HepG2 (cell line): ENCODE measurements around the gene GRHPR.

ENCODE experiments used
- EZH2 ChIP-seq: conservative IDR thresholded peaks from 2 replicates; pipeline ENCODE4 v1.6.1; 2012; ENCODE audit warnings: mild to moderate bottlenecking, low read depth, low read length, moderate library complexity
- HMG20A ChIP-seq: IDR thresholded peaks from 2 replicates; pipeline ENCODE4 v1.6.1; 2016; ENCODE audit warnings: borderline replicate concordance
- MYNN ChIP-seq: sonication (generic); formaldehyde crosslinking; IDR thresholded peaks from 2 replicates; pipeline ENCODE4 v1.4.0; 2020; ENCODE audit warnings: mild to moderate bottlenecking, low read depth, missing genetic modification reagents
- NCOA2 ChIP-seq: sonication (generic); formaldehyde crosslinking; IDR thresholded peaks from 2 replicates; pipeline ENCODE4 v1.8.0; 2022; ENCODE audit warnings: inconsistent platforms
- POLR2AphosphoS2 ChIP-seq: IDR thresholded peaks from 2 replicates; pipeline ENCODE4 v1.6.1; 2011; ENCODE audit warnings: low read depth, low read length, improper control_type of control experiment
- SKI ChIP-seq: fragments of 450-650 bp; IDR thresholded peaks from one replicate; pipeline ENCODE4 v1.6.1; 2018; ENCODE audit warnings: mild to moderate bottlenecking; ENCODE audit not compliant: partially characterized antibody
- TCF7L2 ChIP-seq: IDR thresholded peaks from 2 replicates; pipeline ENCODE4 v1.6.1; 2011; ENCODE audit warnings: mild to moderate bottlenecking, low read depth, low read length, moderate library complexity
- ZNF24 ChIP-seq: fragments of 450-650 bp; IDR thresholded peaks from 2 replicates; pipeline ENCODE4 v1.6.1; 2017; ENCODE audit warnings: antibody characterized with exemption, mild to moderate bottlenecking
- TF ChIP-seq, protein P1 (sequence below): sonication (generic); formaldehyde crosslinking; IDR thresholded peaks from 2 replicates; pipeline ENCODE4 v1.5.0; 2020; ENCODE audit warnings: mild to moderate bottlenecking, missing genetic modification reagents, moderate library complexity

DNA sequence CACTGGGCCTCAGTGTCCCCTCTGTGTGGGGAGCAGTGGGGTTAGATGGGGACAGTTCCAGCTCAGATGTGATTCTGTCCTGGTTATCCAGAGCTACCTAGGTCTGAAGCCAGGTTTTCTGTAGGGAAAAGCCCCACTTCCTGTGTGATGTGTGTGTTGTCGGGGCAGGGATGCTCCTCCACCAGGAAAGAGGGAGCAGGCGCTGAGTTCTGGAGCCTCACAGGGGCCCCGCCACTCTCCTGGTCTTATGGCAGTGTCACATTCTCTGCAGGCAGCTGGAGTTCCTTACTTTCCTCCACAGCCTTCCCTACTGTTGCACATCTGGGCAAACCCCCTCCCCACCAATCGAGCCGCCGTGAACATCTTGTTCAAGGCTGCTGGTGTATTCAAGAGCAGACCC lies 39.1 kb upstream of the GRHPR start:
- TF ChIP-seq MYNN (no peak), TCF7L2 (no peak), HMG20A (no peak), POLR2AphosphoS2 (no peak), NCOA2 (CRISPR knock-in tag) (no peak), ZNF24 (no peak), EZH2 (no peak), SKI (no peak)
- TF ChIP-seq, protein P1, sequence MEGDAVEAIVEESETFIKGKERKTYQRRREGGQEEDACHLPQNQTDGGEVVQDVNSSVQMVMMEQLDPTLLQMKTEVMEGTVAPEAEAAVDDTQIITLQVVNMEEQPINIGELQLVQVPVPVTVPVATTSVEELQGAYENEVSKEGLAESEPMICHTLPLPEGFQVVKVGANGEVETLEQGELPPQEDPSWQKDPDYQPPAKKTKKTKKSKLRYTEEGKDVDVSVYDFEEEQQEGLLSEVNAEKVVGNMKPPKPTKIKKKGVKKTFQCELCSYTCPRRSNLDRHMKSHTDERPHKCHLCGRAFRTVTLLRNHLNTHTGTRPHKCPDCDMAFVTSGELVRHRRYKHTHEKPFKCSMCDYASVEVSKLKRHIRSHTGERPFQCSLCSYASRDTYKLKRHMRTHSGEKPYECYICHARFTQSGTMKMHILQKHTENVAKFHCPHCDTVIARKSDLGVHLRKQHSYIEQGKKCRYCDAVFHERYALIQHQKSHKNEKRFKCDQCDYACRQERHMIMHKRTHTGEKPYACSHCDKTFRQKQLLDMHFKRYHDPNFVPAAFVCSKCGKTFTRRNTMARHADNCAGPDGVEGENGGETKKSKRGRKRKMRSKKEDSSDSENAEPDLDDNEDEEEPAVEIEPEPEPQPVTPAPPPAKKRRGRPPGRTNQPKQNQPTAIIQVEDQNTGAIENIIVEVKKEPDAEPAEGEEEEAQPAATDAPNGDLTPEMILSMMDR (CRISPR knock-in tag), result no peak
